IPS-NIHi11 (cell line): Measurements from ENCODE around the gene GPC5.

Source experiments
- DNase-seq: peaks from one replicate; pipeline ENCODE4 v3.0.0; 2012; ENCODE audit warnings: mixed read lengths, low spot score

GPC5 gene

GRCh38 chr13:91714855-91715254 lies 316.4 kb downstream of the GPC5 start:
- DNase-seq = no peak

GRCh38 chr13:91716436-91717065 lies 318.1 kb downstream of the GPC5 start:
- DNase-seq = no peak

GRCh38 chr13:91719033-91719432 lies 320.6 kb downstream of the GPC5 start:
- peak; percentile 17 for DNase-seq

- no peak for DNase-seq
Measured at GRCh38 chr13:91721413-91721812, 323.0 kb downstream of the GPC5 start.

GRCh38 chr13:91722267-91722884 lies 324.0 kb downstream of the GPC5 start:
- peak; percentile 23 for DNase-seq

- DNase-seq = no peak
Measured at GRCh38 chr13:91724591-91724990, 326.2 kb downstream of the GPC5 start.

GRCh38 chr13:91725646-91726045 lies 327.2 kb downstream of the GPC5 start:
- DNase-seq = no peak

- no peak for DNase-seq
Measured at GRCh38 chr13:91726671-91727070, 328.2 kb downstream of the GPC5 start.

GRCh38 chr13:91729859-91730258 lies 331.4 kb downstream of the GPC5 start:
- DNase-seq = no peak

- DNase-seq = peak; percentile 15
Measured at GRCh38 chr13:91739751-91740150, 341.3 kb downstream of the GPC5 start.

GRCh38 chr13:91740756-91741155 lies 342.3 kb downstream of the GPC5 start:
- DNase-seq = no peak

- DNase-seq = no peak
Measured at GRCh38 chr13:91741925-91742324, 343.5 kb downstream of the GPC5 start.

GRCh38 chr13:91744284-91744683 lies 345.9 kb downstream of the GPC5 start:
- DNase-seq = no peak

GRCh38 chr13:91745967-91746366 lies 347.5 kb downstream of the GPC5 start:
- DNase-seq = no peak

- no peak for DNase-seq
Measured at GRCh38 chr13:91747186-91747585, 348.8 kb downstream of the GPC5 start.

GRCh38 chr13:91748416-91749089 lies 350.1 kb downstream of the GPC5 start:
- DNase-seq = no peak

GRCh38 chr13:91758724-91759123 lies 360.3 kb downstream of the GPC5 start:
- no peak for DNase-seq

- DNase-seq = no peak
Measured at GRCh38 chr13:91762957-91763356, 364.5 kb downstream of the GPC5 start.

- no peak for DNase-seq
Measured at GRCh38 chr13:91764527-91764926, 366.1 kb downstream of the GPC5 start.

GRCh38 chr13:91767651-91768050 lies 369.2 kb downstream of the GPC5 start:
- no peak for DNase-seq

GRCh38 chr13:91768746-91769145 lies 370.3 kb downstream of the GPC5 start:
- DNase-seq = no peak

GRCh38 chr13:91771229-91771628 lies 372.8 kb downstream of the GPC5 start:
- no peak for DNase-seq

GRCh38 chr13:91773591-91774227 lies 375.3 kb downstream of the GPC5 start:
- DNase-seq = no peak
